ENCODE results near the gene FXN. TPM values are rescaled to one million over a fixed set of nuclear protein-coding genes. Genes with fewer than 3 reads are reported as not detected.
"Not testable (repeated sequence)": the region's sequence is repeated elsewhere in the genome, so short reads cannot be mapped to it uniquely, and the experiment has no call there.

FXN gene
- polyA plus RNA-seq, 1 experiment = 9.2 TPM

DNA sequence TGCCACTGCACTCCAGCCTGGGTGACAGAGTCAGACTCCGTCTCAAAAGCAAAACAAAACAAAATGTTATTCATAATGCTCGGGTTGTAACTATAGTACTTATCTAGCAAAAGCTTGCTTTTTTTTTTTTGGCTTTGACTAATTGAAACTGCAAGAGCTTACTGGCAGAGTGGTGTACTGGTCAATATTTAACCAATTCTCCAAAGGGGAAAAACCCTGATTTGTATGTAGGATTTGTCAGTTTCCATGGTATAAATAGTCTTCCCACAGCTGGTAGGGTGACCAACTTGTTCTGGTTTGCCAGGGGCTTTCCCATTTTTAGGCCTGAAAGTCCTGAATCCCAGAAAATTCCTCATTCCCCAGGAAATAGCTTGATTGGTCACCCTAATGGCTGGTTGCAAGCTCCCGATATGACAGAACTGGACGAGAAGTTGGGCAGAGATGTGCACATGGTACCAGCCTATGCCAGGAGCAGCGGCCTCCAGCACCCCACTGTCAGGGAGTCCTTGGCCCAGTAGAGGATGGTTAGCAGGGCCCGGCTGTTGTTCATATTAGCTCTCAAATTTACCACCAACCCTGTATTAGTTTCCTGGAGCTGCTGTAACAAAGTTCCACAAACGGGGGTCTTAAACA lies 58.0 kb downstream of the FXN start:
- no peak for DNase-seq (ENCODE audit: low read depth)
- ChIA-PET CTCF (interaction anchor here (0.8 to 1.4 kb wide), 3 partner anchors 8 to 97 kb away, joined by 3 read pairs; no protein-coding TSS in a partner anchor), POLR2A (no interaction called here)
- Histone ChIP-seq H3K4me3 (ENCODE audit: low read depth, low read length) (no peak overlapping the region), H3K36me3 (ENCODE audit: control insufficient read depth, insufficient read depth, low read length) (no peaks in the 10 kb centered on the region), H3K27me3 (ENCODE audit: control insufficient read depth, insufficient read depth, low read length) (no peaks in the 10 kb centered on the region)
- TF ChIP-seq CTCF (IDR thresholded peaks at IDR 0.05; ENCODE audit: insufficient read depth, low read depth, low read length) = no peak

- H3K4me3 ChIP-seq (ENCODE audit: low read depth, low read length); H3K36me3 ChIP-seq (ENCODE audit: control insufficient read depth, insufficient read depth, low read length); DNase-seq (ENCODE audit: low read depth); H3K27me3 ChIP-seq (ENCODE audit: control insufficient read depth, insufficient read depth, low read length); POLR2A ChIA-PET: not testable (repeated sequence)
- CTCF ChIA-PET = interaction anchor here (1.0 to 1.4 kb wide), 2 partner anchors 7 to 96 kb away, joined by 3 read pairs; no protein-coding TSS in a partner anchor
Measured at GRCh38 chr9:69094361-69095135, 59.0 kb downstream of the FXN start.

- no peak for DNase-seq (ENCODE audit: low read depth)
- TF ChIP-seq CTCF (IDR thresholded peaks at IDR 0.05; ENCODE audit: insufficient read depth, low read depth, low read length) = no peak
- H3K4me3 ChIP-seq (ENCODE audit: low read depth, low read length) = no peak overlapping the region
- ChIA-PET CTCF (interaction anchor here (1.0 kb wide), 1 partner anchor 61 kb away, joined by 4 read pairs; no protein-coding TSS in a partner anchor), POLR2A (interaction anchor here (0.5 kb wide), 1 partner anchor 37 kb away, joined by 3 read pairs; no protein-coding TSS in a partner anchor)
- H3K36me3 ChIP-seq (ENCODE audit: control insufficient read depth, insufficient read depth, low read length) = no peaks in the 10 kb centered on the region
- no peaks in the 10 kb centered on the region for H3K27me3 ChIP-seq (ENCODE audit: control insufficient read depth, insufficient read depth, low read length)
Measured at GRCh38 chr9:69097064-69097463, 61.5 kb downstream of the FXN start.

GRCh38 chr9:69097923-69098593 lies 62.5 kb downstream of the FXN start:
- DNase-seq (ENCODE audit: low read depth) = no peak
- TF ChIP-seq CTCF (IDR thresholded peaks at IDR 0.05; ENCODE audit: insufficient read depth, low read depth, low read length) = no peak
- Histone ChIP-seq H3K4me3 (ENCODE audit: low read depth, low read length) (no peak overlapping the region), H3K27me3 (ENCODE audit: control insufficient read depth, insufficient read depth, low read length) (no peaks in the 10 kb centered on the region), H3K36me3 (ENCODE audit: control insufficient read depth, insufficient read depth, low read length) (no peaks in the 10 kb centered on the region)
- ChIA-PET CTCF (no interaction called here), POLR2A (no interaction called here)

DNA sequence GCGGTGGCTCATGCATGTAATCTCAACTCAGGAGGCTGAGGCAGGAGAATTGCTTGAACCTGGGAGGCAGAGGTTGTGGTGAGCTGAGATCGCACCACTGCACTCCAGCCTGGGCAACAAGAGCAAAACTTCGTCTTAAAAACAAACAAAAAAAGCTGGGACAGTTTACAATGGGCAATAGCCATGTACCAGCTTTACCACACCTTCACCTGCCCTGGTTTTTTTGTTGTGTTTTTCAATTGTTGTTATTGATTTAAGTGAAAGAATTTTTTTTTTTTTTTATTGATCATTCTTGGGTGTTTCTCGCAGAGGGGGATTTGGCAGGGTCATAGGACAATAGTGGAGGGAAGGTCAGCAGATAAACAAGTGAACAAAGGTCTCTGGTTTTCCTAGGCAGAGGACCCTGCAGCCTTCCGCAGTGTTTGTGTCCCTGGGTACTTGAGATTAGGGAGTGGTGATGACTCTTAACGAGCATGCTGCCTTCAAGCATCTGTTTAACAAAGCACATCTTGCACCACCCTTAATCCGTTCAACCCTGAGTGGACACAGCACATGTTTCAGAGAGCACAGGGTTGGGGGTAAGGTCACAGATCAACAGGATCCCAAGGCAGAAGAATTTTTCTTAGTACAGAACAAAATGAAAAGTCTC lies 67.9 kb downstream of the FXN start:
- POLR2A ChIA-PET; H3K4me3 ChIP-seq (ENCODE audit: low read depth, low read length); DNase-seq (ENCODE audit: low read depth); H3K27me3 ChIP-seq (ENCODE audit: control insufficient read depth, insufficient read depth, low read length); H3K36me3 ChIP-seq (ENCODE audit: control insufficient read depth, insufficient read depth, low read length): not testable (repeated sequence)
- CTCF ChIA-PET = interaction anchor here (0.6 kb wide), 1 partner anchor 44 kb away, joined by 3 read pairs; no protein-coding TSS in a partner anchor

Measured in BJ (cell line).